Pericardium fibroblast (primary cell): ENCODE data around the gene MACO1. TPM values are rescaled to one million over a fixed set of nuclear protein-coding genes. Genes with fewer than 3 reads are reported as not detected.

Source experiments
- total RNA-seq: library from RNA; depleted of rRNA; stranded (reverse); fragments of >200 nt; gene quantifications from 2 replicates; pipeline ENCODE4 v1.2.3, GENCODE V29; 2015

Gene MACO1, protein sequence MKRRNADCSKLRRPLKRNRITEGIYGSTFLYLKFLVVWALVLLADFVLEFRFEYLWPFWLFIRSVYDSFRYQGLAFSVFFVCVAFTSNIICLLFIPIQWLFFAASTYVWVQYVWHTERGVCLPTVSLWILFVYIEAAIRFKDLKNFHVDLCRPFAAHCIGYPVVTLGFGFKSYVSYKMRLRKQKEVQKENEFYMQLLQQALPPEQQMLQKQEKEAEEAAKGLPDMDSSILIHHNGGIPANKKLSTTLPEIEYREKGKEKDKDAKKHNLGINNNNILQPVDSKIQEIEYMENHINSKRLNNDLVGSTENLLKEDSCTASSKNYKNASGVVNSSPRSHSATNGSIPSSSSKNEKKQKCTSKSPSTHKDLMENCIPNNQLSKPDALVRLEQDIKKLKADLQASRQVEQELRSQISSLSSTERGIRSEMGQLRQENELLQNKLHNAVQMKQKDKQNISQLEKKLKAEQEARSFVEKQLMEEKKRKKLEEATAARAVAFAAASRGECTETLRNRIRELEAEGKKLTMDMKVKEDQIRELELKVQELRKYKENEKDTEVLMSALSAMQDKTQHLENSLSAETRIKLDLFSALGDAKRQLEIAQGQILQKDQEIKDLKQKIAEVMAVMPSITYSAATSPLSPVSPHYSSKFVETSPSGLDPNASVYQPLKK
- 8.5 and 14.2 TPM in 2 replicates for total RNA-seq

DNA sequence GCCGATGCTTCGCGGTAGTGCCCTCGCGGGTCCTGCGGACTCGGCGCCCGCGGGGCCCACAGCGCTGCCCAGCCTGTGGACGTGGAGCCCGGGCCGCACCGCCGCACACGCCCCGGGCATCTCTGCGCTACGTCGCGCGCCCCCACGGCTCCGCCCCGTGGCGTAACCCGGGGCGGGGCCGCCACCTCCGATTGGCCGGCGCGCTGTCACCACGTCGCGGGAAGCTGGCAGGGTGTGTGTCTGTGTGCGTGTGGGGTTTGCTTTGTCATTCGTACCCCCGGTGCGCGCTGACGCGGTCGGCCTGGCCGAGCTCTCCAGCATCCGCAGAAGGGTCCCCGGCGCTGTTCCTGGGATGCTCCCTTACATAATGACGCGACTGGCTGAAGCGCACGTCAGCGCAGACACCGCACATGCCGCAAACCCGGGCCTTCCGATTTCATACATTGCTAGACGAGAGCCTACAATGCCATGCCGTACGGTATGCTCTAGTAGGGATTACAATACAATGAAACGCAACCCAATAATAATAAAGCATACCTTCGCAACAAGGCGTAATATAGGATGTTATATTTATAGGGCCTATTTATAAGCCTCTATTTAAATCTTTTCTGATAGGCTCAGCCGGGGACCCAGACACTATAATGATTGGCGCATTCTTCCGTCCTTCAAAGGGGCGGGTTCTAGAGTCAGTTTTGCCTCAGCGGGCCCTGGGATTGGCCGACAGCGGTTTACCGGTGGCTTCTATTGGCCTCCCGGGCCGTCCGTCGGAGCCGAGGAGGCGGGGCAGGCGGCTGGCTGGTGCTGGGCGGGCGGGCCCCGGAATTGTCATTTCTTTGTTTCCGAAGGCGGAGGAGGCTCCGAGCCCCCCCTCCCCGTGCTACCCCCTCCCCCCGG is at the start of gene MACO1:
TSS of gene MACO1 (plus strand) at position 825 of the 894 bp plus-strand sequence. CDS start 202 bp downstream, outside the sequence.

DNA sequence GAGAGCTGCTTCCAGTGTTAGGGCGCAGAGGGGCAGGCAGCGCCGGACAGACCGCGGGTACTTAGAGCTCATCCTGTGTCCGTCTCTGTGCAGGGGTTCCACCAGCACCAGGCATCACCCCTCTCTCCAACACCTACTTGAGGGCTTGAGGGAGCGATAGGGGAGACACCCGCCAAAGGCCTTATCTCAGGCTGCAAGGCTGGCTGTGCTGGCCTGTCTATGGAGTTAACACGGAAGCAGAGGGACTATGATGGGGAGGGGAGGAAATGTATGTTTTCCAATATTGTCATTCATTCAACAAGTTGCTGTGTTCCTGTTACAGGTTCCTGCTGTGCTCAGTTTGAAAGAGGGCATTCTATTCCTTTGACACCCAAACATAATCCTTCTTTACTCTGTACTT is 10.0 kb upstream of the MACO1 start, which contains the start of gene RHCE:
TSS of gene RHCE (minus strand) at position 111 of the 400 bp plus-strand sequence. CDS start at position 72, 39 bp downstream.

DNA sequence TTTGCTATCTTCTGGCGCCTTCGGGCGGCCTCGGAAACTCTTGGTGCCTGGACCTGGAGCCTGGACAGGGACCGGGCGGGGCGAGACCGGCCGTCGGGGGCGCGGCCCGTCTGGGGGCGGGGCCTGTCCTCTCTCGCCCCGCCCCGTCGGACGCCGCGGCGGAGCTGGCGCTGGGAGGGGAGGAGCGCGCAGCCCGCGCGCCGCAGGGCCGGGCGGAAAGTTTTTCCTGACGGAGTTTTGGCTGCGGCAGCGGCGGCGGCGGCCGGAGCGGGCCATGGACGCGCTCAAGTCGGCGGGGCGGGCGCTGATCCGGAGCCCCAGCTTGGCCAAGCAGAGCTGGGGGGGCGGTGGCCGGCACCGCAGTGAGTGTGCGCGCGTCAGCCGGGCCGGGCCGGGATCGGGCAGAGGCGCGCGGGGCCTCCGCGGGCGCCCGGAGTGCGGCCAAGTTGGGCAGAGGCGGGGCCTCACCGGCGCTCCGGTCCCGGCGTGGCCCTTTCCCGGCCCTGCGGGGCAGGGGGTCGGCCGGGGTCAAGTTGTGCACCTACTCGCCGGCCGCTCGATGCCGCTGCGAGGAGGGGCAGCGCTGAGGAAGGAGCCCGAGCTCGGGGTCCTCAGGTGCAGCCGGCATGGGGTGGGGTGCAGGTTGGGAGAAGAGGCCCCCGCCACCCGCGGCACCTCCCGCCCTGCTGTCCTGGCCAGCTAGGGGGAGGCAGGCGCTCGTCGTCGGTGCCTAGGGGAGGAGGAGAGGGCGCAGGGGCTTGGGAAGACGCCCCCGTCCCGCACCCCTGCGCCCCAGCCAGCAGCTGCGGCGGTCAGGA is 112.9 kb downstream of the MACO1 start, which contains the start of gene LDLRAP1:
TSS of gene LDLRAP1 (plus strand) at position 182 of the 818 bp plus-strand sequence. CDS start at position 275, 93 bp downstream.

Other genes starting within 250 kb of the MACO1 start
- 44.0 and 46.8 TPM in 2 replicates for gene SYF2, start 198.4 kb upstream of the MACO1 start, total RNA-seq
- gene RSRP1, start 183.4 kb upstream of the MACO1 start, total RNA-seq: 51.3 and 56.4 TPM in 2 replicates
- not detected in 2 replicates for gene RHD, start 158.4 kb upstream of the MACO1 start, total RNA-seq
- 82.7 and 141 TPM in 2 replicates for gene TMEM50A, start 92.6 kb upstream of the MACO1 start, total RNA-seq
- gene RHCE, start 10.1 kb upstream of the MACO1 start, total RNA-seq: 0.09 and 1.2 TPM in 2 replicates
- gene LDLRAP1, start 112.7 kb downstream of the MACO1 start, total RNA-seq: 12.3 and 32.7 TPM in 2 replicates
- 32.4 and 47.8 TPM in 2 replicates for gene MAN1C1, start 185.9 kb downstream of the MACO1 start, total RNA-seq